NCI-H1930 (cell line): ENCODE data around the gene GJC2.

Source experiments
- DNase-seq, 2 experiments: peaks; one replicate each; lab custom pipeline; 2025; lab: John Stamatoyannopoulos, UW

The GJC2 gene

DNA sequence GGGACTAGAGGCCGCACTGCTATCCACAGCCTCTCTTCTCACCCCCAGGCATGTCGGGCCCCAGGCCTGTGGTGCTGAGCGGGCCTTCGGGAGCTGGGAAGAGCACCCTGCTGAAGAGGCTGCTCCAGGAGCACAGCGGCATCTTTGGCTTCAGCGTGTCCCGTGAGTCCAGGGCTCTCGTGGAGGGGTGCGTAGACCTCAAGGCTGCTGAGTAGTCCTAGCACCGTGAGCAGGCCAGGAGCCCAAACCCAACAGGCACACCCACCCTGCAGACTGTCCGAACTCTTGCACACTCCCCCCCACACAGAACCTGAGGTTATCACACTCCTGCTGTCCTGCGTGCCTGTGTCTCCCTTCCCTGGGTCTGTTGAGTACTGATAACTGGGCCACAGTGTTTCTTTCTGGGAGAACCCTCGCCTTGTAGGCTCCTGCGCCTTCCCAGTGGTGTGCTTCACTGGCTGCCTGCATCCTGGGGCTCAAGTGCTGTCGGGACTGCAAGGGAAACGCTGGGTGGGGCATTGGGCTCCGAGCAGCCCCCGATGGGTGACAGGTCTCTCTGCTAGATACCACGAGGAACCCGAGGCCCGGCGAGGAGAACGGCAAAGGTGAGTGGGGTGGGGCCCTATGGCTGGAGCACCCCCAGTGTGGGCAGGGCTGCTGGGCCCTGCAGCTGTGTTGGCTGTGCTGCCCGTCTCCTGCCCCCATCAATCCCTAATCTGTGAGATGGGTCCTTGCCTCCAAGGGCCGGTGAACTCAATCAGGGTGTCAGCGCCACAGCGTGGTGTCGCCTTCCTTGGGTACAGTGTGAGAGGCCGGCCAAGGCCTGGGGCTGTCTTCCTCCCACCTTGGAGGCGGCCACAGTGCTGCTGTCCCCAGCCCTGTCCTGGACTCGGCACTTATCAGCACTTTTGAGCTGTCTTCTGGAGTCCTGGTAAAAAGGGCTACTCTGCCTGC is 4.0 kb upstream of the GJC2 start:
- no peak for DNase-seq

GRCh38 chr1:228146417-228147150 is 3.1 kb upstream of the GJC2 start:
- no peak for DNase-seq

DNA sequence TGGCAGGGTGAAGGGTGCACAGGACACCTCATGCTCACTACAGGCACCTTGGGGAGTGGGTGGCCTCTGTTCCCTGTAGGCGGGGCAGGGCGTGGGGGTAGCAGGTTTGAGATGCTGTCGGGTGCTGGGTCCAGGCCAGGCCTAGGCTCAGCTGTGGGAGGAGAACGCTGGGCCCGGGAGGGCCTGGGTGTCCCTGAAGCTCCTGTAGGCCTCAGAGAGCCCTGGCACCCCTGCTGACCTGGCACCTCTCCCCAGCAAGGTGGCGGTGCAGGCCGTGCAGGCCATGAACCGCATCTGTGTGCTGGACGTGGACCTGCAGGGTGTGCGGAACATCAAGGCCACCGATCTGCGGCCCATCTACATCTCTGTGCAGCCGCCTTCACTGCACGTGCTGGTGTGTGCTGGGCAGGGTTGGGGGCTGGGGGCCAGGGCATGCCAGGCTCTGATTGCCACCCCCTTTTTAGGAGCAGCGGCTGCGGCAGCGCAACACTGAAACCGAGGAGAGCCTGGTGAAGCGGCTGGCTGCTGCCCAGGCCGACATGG is 2.5 kb upstream of the GJC2 start:
- DNase-seq: no peak

DNA sequence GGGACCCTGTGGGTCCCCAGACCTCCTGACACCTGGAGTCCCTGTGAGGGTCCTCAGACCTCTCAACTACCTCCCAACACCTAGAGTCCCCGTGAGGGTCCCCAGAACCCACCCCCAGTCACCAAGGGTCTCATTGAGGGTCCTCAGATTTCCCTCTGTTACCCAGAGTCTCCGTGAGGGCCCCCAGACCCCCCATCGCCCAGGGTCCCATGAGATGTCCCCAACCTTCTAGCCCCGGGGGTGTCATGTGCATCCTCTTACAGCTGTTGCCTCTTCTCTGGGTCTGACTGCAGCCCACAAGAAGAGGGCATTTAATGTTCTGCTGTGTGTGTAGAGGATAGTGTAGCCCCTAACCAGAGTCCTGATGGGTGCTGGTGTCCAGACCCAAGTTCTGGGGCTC is 2.0 kb upstream of the GJC2 start:
- no peak for DNase-seq

DNA sequence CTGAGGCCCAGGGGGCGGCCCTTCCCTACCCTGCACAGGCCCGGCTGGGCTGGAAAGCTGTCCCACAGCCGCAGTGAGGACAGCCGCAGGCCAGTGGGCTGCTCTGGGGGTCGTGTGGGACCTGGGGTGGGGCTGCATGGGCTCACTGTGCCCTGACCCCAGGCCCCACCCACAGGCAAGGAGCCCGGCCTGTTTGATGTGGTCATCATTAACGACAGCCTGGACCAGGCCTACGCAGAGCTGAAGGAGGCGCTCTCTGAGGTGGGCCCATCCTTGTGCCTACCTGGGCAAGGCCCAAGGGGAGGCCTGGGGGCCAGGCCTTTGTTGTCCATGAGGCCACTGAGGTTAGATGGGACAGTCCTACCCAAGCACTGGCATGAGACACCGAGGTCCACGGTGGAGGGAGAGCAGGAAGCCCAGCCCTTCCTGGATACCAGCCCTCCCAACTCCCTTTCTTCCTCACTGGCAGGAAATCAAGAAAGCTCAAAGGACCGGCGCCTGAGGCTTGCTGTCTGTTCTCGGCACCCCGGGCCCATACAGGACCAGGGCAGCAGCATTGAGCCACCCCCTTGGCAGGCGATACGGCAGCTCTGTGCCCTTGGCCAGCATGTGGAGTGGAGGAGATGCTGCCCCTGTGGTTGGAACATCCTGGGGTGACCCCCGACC is 1.4 kb upstream of the GJC2 start:
- no peak for DNase-seq

GRCh38 chr1:228148935-228149405 is 760 bp upstream of the GJC2 start:
- DNase-seq: no peak

DNA sequence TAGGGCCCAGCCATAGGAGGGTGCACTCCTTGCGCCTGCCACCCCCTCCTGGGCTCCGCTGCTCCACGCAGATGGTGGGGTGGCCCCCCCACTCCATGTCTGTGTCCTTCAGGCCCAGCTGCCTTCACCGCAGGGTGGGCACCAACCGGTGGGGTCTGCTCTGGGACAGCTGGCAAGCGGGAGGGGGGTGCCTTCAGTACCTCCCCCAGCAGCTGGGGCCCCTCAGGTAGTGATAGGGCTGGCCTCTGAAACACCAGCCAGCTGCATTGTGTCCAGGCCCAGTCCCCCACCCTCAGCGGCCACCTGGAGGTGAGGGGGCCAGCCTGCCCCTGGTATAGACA is 360 bp downstream of the GJC2 start:
- DNase-seq: no peak

DNA sequence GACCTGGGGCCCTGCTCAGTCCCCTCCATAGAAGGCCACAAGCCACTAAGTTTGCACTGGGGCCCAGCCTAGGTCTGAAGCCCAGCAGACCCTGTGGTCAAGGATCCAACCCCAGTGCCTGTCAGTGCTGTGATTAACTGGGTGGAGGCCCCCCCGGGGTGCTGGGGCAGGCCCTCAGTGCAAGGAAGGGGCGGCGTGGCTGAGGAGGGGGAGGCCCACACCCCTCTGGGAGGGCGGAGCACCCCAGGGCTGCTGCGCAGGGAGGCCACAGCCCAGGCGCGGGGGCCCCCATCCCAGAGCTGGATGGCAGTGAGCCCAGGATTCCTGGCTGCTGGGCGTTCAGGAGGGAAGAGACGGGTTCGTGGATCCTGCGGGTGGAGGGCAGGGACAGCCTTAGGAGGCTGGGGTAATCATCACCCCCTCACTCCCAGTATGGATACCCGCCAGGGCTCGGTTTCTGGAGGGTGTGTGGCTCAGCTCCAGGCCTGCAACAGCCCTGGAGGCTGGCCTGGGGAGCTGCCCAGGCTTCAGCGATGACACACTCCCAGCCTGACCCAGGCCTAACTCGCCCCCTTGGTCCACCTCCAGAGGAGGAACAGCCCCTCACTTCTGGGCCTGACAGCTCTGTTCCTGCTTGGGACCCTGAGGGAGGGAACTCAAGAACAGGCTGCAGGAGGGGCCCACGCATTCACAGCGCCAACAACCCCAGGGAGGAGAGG is 890 bp downstream of the GJC2 start:
- DNase-seq: no peak

- no peak for DNase-seq
These were observed 1.6 kb downstream of the GJC2 start for GRCh38 chr1:228151180-228151925.

DNA sequence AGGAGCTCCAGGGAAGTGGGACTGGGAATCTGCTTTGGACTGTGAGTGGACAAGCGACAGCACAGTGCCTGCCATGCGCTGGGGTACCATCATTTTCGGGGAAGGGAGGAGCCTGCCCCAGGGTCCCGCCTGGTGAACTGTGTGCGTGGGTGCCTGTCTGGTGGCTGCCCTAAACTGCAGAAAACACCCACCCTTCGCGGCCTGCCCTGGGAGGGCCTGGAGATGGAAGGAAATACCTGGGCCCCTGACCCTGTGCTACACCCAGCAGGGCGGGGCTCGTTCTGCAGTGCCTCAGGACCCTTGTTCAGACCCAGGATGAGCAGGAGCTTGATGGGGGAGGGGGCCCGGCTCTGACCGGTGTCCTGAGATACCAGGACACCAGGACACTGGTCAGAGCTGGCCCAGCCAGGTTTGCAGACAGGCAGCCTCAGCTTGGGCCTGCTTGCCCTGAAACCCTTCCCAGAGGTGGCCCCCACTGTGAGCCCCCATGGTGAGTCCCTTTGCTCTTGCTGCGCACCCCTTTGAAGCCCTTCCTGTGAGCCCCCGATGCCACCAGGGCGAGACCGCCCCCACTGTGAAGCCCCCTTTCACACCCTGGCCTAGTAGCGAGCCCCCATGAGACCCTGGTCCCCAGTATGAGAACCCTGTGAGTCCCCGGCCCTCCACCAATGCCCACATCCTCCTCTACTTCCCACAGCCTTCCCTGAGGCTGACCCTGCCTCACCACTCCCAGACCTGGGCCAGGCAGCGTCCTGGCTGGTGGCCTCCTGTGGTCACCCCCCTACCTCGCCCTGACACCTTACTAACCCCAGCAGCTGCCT is 2.6 kb downstream of the GJC2 start:
- no peak for DNase-seq

GRCh38 chr1:228152918-228153258 is 3.2 kb downstream of the GJC2 start:
- DNase-seq: no peak

DNA sequence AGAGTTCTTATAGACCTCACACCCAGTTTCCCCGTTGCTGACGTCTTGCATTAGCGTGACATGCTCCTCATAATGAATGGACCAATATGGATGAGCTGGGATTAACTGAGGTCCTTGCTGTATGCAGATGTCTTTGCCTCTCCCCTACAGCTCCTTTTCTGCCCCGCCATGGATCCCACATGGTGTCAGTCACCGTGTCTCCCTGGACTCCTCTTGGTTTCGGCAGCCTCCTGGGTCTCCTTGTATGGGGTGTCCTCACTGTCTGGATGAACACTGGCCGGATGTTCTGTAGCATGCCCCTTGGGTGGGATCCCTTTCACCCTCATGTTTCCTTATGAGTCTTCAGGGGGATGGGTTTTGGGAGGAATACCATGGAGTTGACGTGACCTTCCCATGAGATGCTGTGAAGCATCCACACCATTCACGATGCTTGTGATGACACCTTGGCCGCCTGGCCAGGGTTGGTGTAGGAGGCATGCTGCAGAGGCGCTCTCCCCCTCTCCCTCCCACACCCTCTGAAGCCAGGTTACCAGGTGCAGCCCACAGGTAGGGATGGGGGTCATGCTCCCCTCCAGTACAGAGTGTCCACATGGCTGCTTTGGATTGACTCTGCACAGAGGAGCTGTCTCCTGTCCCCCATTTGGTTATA is 4.4 kb downstream of the GJC2 start:
- no peak for DNase-seq

DNA sequence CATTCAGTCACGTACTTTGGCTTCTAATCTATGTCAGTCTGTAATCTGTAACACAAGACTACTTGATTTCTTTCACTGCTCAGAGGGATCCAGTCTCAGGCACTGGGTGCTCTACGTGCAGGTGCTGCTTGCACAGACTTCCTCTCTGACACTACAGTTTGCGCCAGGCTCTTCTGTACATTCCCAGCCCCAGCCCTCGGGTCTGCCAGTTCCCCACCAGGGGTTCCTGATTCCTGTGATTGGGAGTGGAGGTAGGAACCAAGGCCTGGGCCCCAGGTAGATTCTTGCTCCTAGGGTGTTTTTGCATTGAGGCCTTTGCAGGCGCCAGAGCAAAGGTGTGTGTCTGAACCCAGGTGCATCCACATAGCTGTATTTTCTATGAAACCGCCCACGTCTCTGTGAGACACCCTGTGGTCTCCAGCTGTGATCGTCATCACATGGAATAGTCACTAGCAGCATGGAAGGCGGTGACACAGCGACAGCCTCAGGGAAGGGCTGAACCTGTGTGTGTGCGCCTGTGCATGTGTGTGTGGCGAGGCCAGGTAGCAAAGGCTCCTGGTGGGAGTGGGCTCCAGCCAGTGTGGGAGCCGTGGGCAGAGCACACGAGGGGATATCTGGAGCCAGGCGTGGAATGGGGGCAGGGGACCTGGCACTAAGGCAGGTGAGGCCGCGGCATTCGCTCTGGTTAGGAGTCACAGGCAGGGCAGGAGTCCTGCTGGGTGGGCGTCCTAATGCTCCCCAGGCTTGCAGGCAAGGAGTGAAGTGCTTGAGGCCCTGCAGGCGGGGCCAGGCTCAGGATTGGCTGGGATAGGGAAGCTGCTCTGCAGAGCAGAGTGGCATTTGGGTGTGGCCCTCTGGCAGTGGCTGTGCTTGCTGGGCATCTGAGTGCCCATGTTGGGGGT is 5.2 kb downstream of the GJC2 start:
- no peak for DNase-seq

- DNase-seq: no peak
These were observed 6.1 kb downstream of the GJC2 start for GRCh38 chr1:228155596-228156514.

- DNase-seq: no peak
These were observed 6.8 kb downstream of the GJC2 start for GRCh38 chr1:228156515-228156881.

DNA sequence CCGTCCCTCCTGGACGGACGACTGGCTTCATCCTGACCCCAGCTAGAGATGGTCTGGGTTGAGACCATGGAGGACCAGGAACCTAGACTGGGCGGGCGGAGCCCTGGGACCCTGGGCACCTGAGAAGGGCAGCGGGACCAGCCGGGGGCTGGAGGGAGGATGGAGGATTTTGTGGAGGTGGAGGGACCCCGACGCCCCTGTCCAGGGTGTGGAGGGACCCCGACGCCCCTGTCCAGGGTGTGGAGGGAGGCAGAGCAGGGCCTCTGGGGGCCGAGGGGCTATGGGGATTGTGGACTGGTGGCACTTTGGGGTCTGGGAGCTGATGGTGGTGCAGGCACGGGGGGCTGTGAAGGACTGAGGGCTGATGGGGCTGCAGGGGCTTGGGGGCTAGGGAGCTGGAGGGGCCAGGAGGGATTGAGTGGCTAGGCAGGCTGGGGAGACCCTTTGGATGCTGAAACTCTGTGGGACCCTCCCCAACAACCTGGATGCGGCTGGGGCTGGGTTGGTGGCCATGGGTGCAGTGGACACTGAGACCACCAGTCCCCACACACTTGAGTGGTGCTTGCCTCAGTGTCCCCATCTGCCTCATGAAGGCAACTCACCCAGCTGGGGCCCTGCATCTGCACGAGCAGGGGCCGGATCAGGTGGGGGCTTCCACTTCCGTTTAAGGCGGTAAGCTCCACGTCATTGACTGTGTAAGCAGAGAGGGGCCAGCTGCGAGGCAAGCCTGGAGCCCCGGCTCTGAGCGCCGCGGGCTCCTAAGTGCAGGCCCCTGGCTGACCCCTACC is 7.4 kb downstream of the GJC2 start:
- DNase-seq: no peak

DNA sequence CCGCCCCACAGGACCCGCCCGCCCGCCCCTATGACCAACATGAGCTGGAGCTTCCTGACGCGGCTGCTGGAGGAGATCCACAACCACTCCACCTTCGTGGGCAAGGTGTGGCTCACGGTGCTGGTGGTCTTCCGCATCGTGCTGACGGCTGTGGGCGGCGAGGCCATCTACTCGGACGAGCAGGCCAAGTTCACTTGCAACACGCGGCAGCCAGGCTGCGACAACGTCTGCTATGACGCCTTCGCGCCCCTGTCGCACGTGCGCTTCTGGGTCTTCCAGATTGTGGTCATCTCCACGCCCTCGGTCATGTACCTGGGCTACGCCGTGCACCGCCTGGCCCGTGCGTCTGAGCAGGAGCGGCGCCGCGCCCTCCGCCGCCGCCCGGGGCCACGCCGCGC is 8.0 kb downstream of the GJC2 start:
- no peak for DNase-seq
